Left cardiac atrium (tissue), 4 donors: Measurements from ENCODE around the gene SERP2. TPM values are rescaled to one million over a fixed set of nuclear protein-coding genes. Genes with fewer than 3 reads are reported as not detected.

ENCODE experiments used
- ATAC-seq, 2 donors: fragments of 200-7000 bp; cut with Tn5 transposase; one replicate each; pipeline ENCODE4 v1.9.1; 2020; ENCODE audit warnings: mild to moderate bottlenecking in 2 of 2, moderate library complexity in 2 of 2
- DNase-seq: peaks from one replicate; pipeline ENCODE4 v3.0.0-alpha.2; 2020
- intact Hi-C, 2 donors: fragments of 100-400 bp; cut with DNase I; formaldehyde crosslinking; loops; one replicate each; pipeline versions ENCODE4 v1.14.1 to v1.15.1; 2022 to 2023
- total RNA-seq, 2 donors: library from RNA; stranded (reverse); fragmentation: NEBNext Ultra II Directional; extraction: Animal tissue kit (Norgen Biotek cat#: 25700); gene quantifications; one replicate each; pipeline ENCODE4 v1.2.1, GENCODE V29; 2021
- donor health status: DM: no; HTN: yes; CAD: no.
- donor health status: DM: no; HTN: yes; CAD: no; lungs with severe emphysema.
- donor health status: DM: yes; HTN: yes; CAD: no.
- donor health status: Dilated cardiomyopathy.

The SERP2 gene
- total RNA-seq, 2 donors from 2014 or later: 12.9 to 14.6 TPM

- no peak for DNase-seq
- no peak for ATAC-seq
- intact Hi-C loops: no loop called here
These were observed 49.4 kb downstream of the SERP2 start for GRCh38 chr13:44422755-44423643.

GRCh38 chr13:44423824-44424223, 50.2 kb downstream of the SERP2 start:
- intact Hi-C loops: no loop called here
- no peak for DNase-seq
- ATAC-seq: no peak

GRCh38 chr13:44425041-44425814, 51.6 kb downstream of the SERP2 start:
- intact Hi-C loops: no loop called here
- ATAC-seq: no peak
- no peak for DNase-seq

GRCh38 chr13:44425815-44426078, 52.1 kb downstream of the SERP2 start:
- ATAC-seq (no peak), DNase-seq (no peak)
- intact Hi-C loops: no loop called here

- DNase-seq (no peak), ATAC-seq (no peak)
- intact Hi-C loops: no loop called here
These were observed 52.8 kb downstream of the SERP2 start for GRCh38 chr13:44426461-44426860.

GRCh38 chr13:44429311-44429710, 55.7 kb downstream of the SERP2 start:
- ATAC-seq: no peak
- intact Hi-C loops: no loop called here
- no peak for DNase-seq

GRCh38 chr13:44431150-44431549, 57.5 kb downstream of the SERP2 start:
- ATAC-seq: no peak

GRCh38 chr13:44432650-44433049, 59.0 kb downstream of the SERP2 start:
- no peak for ATAC-seq
- intact Hi-C loops: loop anchor here (5.0 to 10.0 kb wide), 3 partner anchors 35 to 238 kb away; no protein-coding TSS in a partner anchor
- DNase-seq: no peak

More at GRCh38 chr13:44431150-44431549, 57.5 kb downstream of the SERP2 start:
- DNase-seq: no peak
- intact Hi-C loops: loop anchor here (5.0 to 10.0 kb wide), 3 partner anchors 34 to 236 kb away; no protein-coding TSS in a partner anchor

- DNase-seq (no peak), ATAC-seq (no peak)
- intact Hi-C loops: loop anchor here (5.0 to 10.0 kb wide), 3 partner anchors 37 to 239 kb away; no protein-coding TSS in a partner anchor
These were observed 60.5 kb downstream of the SERP2 start for GRCh38 chr13:44433863-44434765.

- ATAC-seq (no peak), DNase-seq (no peak)
- intact Hi-C loops: loop anchor here (5.0 to 10.0 kb wide), 7 partner anchors 37 to 522 kb away; no protein-coding TSS in a partner anchor
These were observed 61.1 kb downstream of the SERP2 start for GRCh38 chr13:44434766-44435141.

- intact Hi-C loops: loop anchor here (5.0 to 10.0 kb wide), 6 partner anchors 123 to 523 kb away; no protein-coding TSS in a partner anchor
- peak; percentile 94 for DNase-seq
- ATAC-seq: peak; percentile 83 to 85
These were observed 61.7 kb downstream of the SERP2 start for GRCh38 chr13:44435142-44435918.

GRCh38 chr13:44435919-44436510, 62.4 kb downstream of the SERP2 start:
- no peak for ATAC-seq
- intact Hi-C loops: loop anchor here (5.0 to 10.0 kb wide), 6 partner anchors 124 to 524 kb away; no protein-coding TSS in a partner anchor
- no peak for DNase-seq

GRCh38 chr13:44436589-44437337, 63.1 kb downstream of the SERP2 start:
- ATAC-seq (peak; percentile 90 to 93), DNase-seq (peak; percentile 93)
- intact Hi-C loops: loop anchor here (1.0 to 10.0 kb wide), 7 partner anchors 124 to 524 kb away; no protein-coding TSS in a partner anchor

- ATAC-seq: no peak
- no peak for DNase-seq
- intact Hi-C loops: loop anchor here (1.0 to 10.0 kb wide), 8 partner anchors 125 to 533 kb away; no protein-coding TSS in a partner anchor
These were observed 64.0 kb downstream of the SERP2 start for GRCh38 chr13:44437356-44438233.

GRCh38 chr13:44438234-44438579, 64.6 kb downstream of the SERP2 start:
- DNase-seq (no peak), ATAC-seq (no peak)
- intact Hi-C loops: loop anchor here (2.0 to 10.0 kb wide), 7 partner anchors 126 to 533 kb away; no protein-coding TSS in a partner anchor

GRCh38 chr13:44439452-44440024, 65.9 kb downstream of the SERP2 start:
- intact Hi-C loops: loop anchor here (2.0 to 10.0 kb wide), 8 partner anchors 127 to 535 kb away; no protein-coding TSS in a partner anchor
- DNase-seq (no peak), ATAC-seq (no peak)
